ENCODE data around the gene TAS1R3. TPM values are rescaled to one million over a fixed set of nuclear protein-coding genes. Genes with fewer than 3 reads are reported as not detected.

The TAS1R3 gene
- total and polyA plus RNA-seq, 5 experiments from 2014 or later, result 0.10 to 3.0 (median 2.7) TPM; not detected in 2

GRCh38 chr1:1322952-1323351 lies 8.1 kb upstream of the TAS1R3 start:
- H3K4me3 Mint-ChIP-seq, result peak overlapping the region; percentile 82 to 95 (median 88)
- H3K4me1 Mint-ChIP-seq, result peaks cover 12 to 51% (median 35%) of the 10 kb centered on the region in 4 donors
- H3K36me3 Mint-ChIP-seq, result peaks cover 0 to 24% (median 0%) of the 10 kb centered on the region in 3 donors
- H3K27me3 Mint-ChIP-seq, result no peaks in the 10 kb centered on the region
- no peaks in the 10 kb centered on the region for H3K9me3 Mint-ChIP-seq
- no peak for DNase-seq
- POLR2A ChIA-PET, result interaction anchor here (0.6 kb wide), 1 partner anchor 290 kb away, joined by 3 read pairs; no protein-coding TSS in a partner anchor
- H3K27ac Mint-ChIP-seq, result peak overlapping the region in 7 of 10 donors; percentile 40 to 96 (median 85)
- ATAC-seq, result no peak

- Mint-ChIP-seq H3K27ac (peak overlapping the region in 5 of 10 donors; percentile 58 to 94 (median 89)), H3K9me3 (no peaks in the 10 kb centered on the region), H3K4me1 (peaks cover 12 to 51% (median 35%) of the 10 kb centered on the region in 4 donors), H3K4me3 (peak overlapping the region in 8 of 10 donors; percentile 51 to 92 (median 85)), H3K36me3 (peaks cover 0 to 12% (median 0%) of the 10 kb centered on the region in 3 donors), H3K27me3 (no peaks in the 10 kb centered on the region)
- ATAC-seq, result peak in 1 of 2 donors; percentile 43
- POLR2A ChIA-PET, result interaction anchor here (0.7 to 2.0 kb wide), 2 partner anchors 24 to 154 kb away, joined by 4 to 9 read pairs; partner anchors contain the start of gene DVL1
- no peak for DNase-seq
Measured at GRCh38 chr1:1324084-1324523, 7.0 kb upstream of the TAS1R3 start.

GRCh38 chr1:1324524-1325287 lies 6.4 kb upstream of the TAS1R3 start, which contains the start of the genes CPTP and INTS11:
Gene CPTP, plus strand, starts transcription at chr1:1324802. Its CDS starts 2,109 bp downstream, at chr1:1326911.
Gene INTS11, minus strand, starts transcription at chr1:1324660. Its CDS starts 52 bp downstream, at chr1:1324608.
- H3K4me1 Mint-ChIP-seq, result peaks cover 12 to 52% (median 34%) of the 10 kb centered on the region in 4 donors
- H3K27me3 Mint-ChIP-seq, result no peaks in the 10 kb centered on the region
- H3K4me3 Mint-ChIP-seq, result peak within 1 kb of the TSS; percentile 85 to 95 (median 89)
- H3K27ac Mint-ChIP-seq, result peak within 1 kb of the TSS; percentile 58 to 96 (median 90)
- ATAC-seq (peak; percentile 84 to 90), DNase-seq (peak; percentile 93 to 98 (median 96))
- POLR2A ChIA-PET, result interaction anchor here (1.2 to 2.8 kb wide), 6 partner anchors 13 to 74 kb away, joined by 3 to 9 read pairs (median 6); partner anchors contain the start of genes AURKAIP1, CCNL2, DVL1 and PUSL1
- peaks cover 0 to 6% (median 0%) of the 10 kb centered on the region in 3 donors for H3K36me3 Mint-ChIP-seq
- no peaks in the 10 kb centered on the region for H3K9me3 Mint-ChIP-seq

GRCh38 chr1:1325288-1326074 lies 5.6 kb upstream of the TAS1R3 start:
- H3K4me1 Mint-ChIP-seq, result peaks cover 12 to 51% (median 34%) of the 10 kb centered on the region in 4 donors
- peak overlapping the region; percentile 56 to 89 (median 70) for H3K4me3 Mint-ChIP-seq
- H3K27me3 Mint-ChIP-seq, result no peaks in the 10 kb centered on the region
- POLR2A ChIA-PET, result interaction anchor here (1.2 to 2.8 kb wide), 6 partner anchors 14 to 74 kb away, joined by 3 to 9 read pairs (median 6); partner anchors contain the start of genes AURKAIP1, CCNL2, DVL1 and PUSL1
- ATAC-seq (no peak), DNase-seq (no peak)
- peak overlapping the region in 8 of 10 donors; percentile 19 to 84 (median 66) for H3K27ac Mint-ChIP-seq
- no peaks in the 10 kb centered on the region for H3K9me3 Mint-ChIP-seq
- H3K36me3 Mint-ChIP-seq, result peaks cover 0 to 3% (median 0%) of the 10 kb centered on the region in 3 donors

GRCh38 chr1:1326075-1326605 lies 4.9 kb upstream of the TAS1R3 start:
- Mint-ChIP-seq H3K36me3 (peaks cover 0 to 3% (median 0%) of the 10 kb centered on the region in 3 donors), H3K27ac (peak overlapping the region in 7 of 10 donors; percentile 14 to 87 (median 82)), H3K27me3 (no peaks in the 10 kb centered on the region), H3K4me3 (peak overlapping the region; percentile 36 to 86 (median 66)), H3K9me3 (no peaks in the 10 kb centered on the region), H3K4me1 (peaks cover 12 to 47% (median 34%) of the 10 kb centered on the region in 4 donors)
- ATAC-seq, result no peak
- POLR2A ChIA-PET, result interaction anchor here (1.2 to 2.8 kb wide), 5 partner anchors 15 to 73 kb away, joined by 3 to 8 read pairs (median 6); partner anchors contain the start of genes AURKAIP1, CCNL2 and PUSL1
- DNase-seq, result no peak

- POLR2A ChIA-PET, result interaction anchor here (2.8 kb wide), 1 partner anchor 48 kb away, joined by 8 read pairs; the partner anchor contains the start of gene AURKAIP1
- ATAC-seq (no peak), DNase-seq (no peak)
- H3K4me3 Mint-ChIP-seq, result peak overlapping the region in 4 of 10 donors; percentile 19 to 45 (median 34)
- peaks cover 0 to 3% (median 0%) of the 10 kb centered on the region in 3 donors for H3K36me3 Mint-ChIP-seq
- no peaks in the 10 kb centered on the region for H3K9me3 Mint-ChIP-seq
- H3K4me1 Mint-ChIP-seq, result peaks cover 10 to 36% (median 28%) of the 10 kb centered on the region in 4 donors
- no peaks in the 10 kb centered on the region for H3K27me3 Mint-ChIP-seq
- peak overlapping the region in 1 of 10 donors; percentile 8 for H3K27ac Mint-ChIP-seq
Measured at GRCh38 chr1:1327291-1327690, 3.8 kb upstream of the TAS1R3 start.

GRCh38 chr1:1328254-1328653 lies 2.8 kb upstream of the TAS1R3 start:
- ATAC-seq (no peak), DNase-seq (no peak)
- peaks cover 9 to 31% (median 23%) of the 10 kb centered on the region in 4 donors for H3K4me1 Mint-ChIP-seq
- H3K36me3 Mint-ChIP-seq, result peaks cover 0 to 3% (median 0%) of the 10 kb centered on the region in 3 donors
- H3K4me3 Mint-ChIP-seq, result no peak overlapping the region
- no peaks in the 10 kb centered on the region for H3K27me3 Mint-ChIP-seq
- no peaks in the 10 kb centered on the region for H3K9me3 Mint-ChIP-seq
- H3K27ac Mint-ChIP-seq, result no peak overlapping the region
- POLR2A ChIA-PET, result interaction anchor here (0.6 kb wide), 1 partner anchor 279 kb away, joined by 3 read pairs; no protein-coding TSS in a partner anchor

- POLR2A ChIA-PET, result interaction anchor here (1.0 kb wide), 1 partner anchor 14 kb away, joined by 4 read pairs; no protein-coding TSS in a partner anchor
- no peak for ATAC-seq
- H3K27me3 Mint-ChIP-seq, result no peaks in the 10 kb centered on the region
- DNase-seq, result no peak
- peaks cover 0 to 3% (median 0%) of the 10 kb centered on the region in 3 donors for H3K36me3 Mint-ChIP-seq
- H3K27ac Mint-ChIP-seq, result peak overlapping the region in 2 of 10 donors; percentile 32 to 55
- peak overlapping the region in 2 of 10 donors; percentile 26 to 28 for H3K4me3 Mint-ChIP-seq
- H3K9me3 Mint-ChIP-seq, result no peaks in the 10 kb centered on the region
- H3K4me1 Mint-ChIP-seq, result peaks cover 4 to 23% (median 16%) of the 10 kb centered on the region in 4 donors
Measured at GRCh38 chr1:1329304-1330210, 1.5 kb upstream of the TAS1R3 start.

GRCh38 chr1:1330366-1331067 lies 563 bp upstream of the TAS1R3 start:
- Mint-ChIP-seq H3K9me3 (no peaks in the 10 kb centered on the region), H3K4me1 (peaks cover 4 to 19% (median 14%) of the 10 kb centered on the region in 4 donors), H3K27ac (no peak overlapping the region), H3K4me3 (no peak overlapping the region), H3K36me3 (peaks cover 0 to 3% (median 0%) of the 10 kb centered on the region in 3 donors), H3K27me3 (no peaks in the 10 kb centered on the region)
- ATAC-seq (no peak), DNase-seq (no peak)
- POLR2A ChIA-PET, result interaction anchor here (1.0 kb wide), 1 partner anchor 13 kb away, joined by 4 read pairs; no protein-coding TSS in a partner anchor

- no peak overlapping the region for H3K4me3 Mint-ChIP-seq
- no peaks in the 10 kb centered on the region for H3K9me3 Mint-ChIP-seq
- DNase-seq, result no peak
- H3K36me3 Mint-ChIP-seq, result peaks cover 0 to 3% (median 0%) of the 10 kb centered on the region in 3 donors
- H3K4me1 Mint-ChIP-seq, result peaks cover 2 to 12% (median 4%) of the 10 kb centered on the region in 4 donors
- no peak for ATAC-seq
- no peaks in the 10 kb centered on the region for H3K27me3 Mint-ChIP-seq
- H3K27ac Mint-ChIP-seq, result no peak overlapping the region
- POLR2A ChIA-PET, result interaction anchor here (0.7 to 1.3 kb wide), 5 partner anchors 11 to 283 kb away, joined by 3 to 4 read pairs (median 3); partner anchors contain the start of genes MIB2 and PUSL1
Measured at GRCh38 chr1:1332031-1332755, 1.1 kb downstream of the TAS1R3 start.
